HepG2 (cell line): Measurements from ENCODE around the gene ZMIZ1. TPM values are rescaled to one million over a fixed set of nuclear protein-coding genes. Genes with fewer than 3 reads are reported as not detected.

Experiments used
- ATAC-seq: fragments of 200-7000 bp; cut with Tn5 transposase; 3 replicates; pipeline ENCODE4 v1.9.1; 2020; ENCODE audit warnings: mild to moderate bottlenecking, moderate library complexity
- BruUV-seq: library from RNA; stranded (reverse); fragments of 400-500 nt; replicated peaks from 2 replicates; lab custom pipeline; 2021; lab: Mats Ljungman, UMichigan
- CTCF ChIA-PET: fragments of 300-600 bp; formaldehyde crosslinking; extraction: SDS; loops from one replicate; lab custom pipeline; 2021; ENCODE audit warnings: low total read pairs, inconsistent platforms, low intra/inter-chr PET ratio; lab: Yijun Ruan, JAX
- POLR2A ChIA-PET: fragments of 350-600 bp; sonication (Branson Sonifier 250); formaldehyde crosslinking; loops from one replicate; lab custom pipeline; 2020; ENCODE audit warnings: antibody characterized with exemption, inconsistent platforms; lab: Yijun Ruan, JAX
- DNase-seq: peaks from one replicate; pipeline ENCODE4 v3.0.0-alpha.2; 2015; ENCODE audit warnings: low spot score
- FAIRE-seq: peaks from 3 replicates; lab custom pipeline; 2011; peaks lifted over from hg19 to GRCh38; lab: Jason Lieb, UNC
- H2AFZ ChIP-seq: one replicate; pipeline ENCODE4 v1.6.1; 2011; ENCODE audit warnings: low read length, inconsistent platforms
- H3K27ac ChIP-seq: fragments of 300-600 bp; 3 replicates; pipeline ENCODE4 v1.8.0; 2011; ENCODE audit warnings: mixed run types, mild to moderate bottlenecking, mixed read lengths, low read length, inconsistent platforms; ENCODE audit not compliant: insufficient read depth; ENCODE audit errors: extremely low read length
- H3K27me3 ChIP-seq, 2 experiments: fragments of 200-600 bp in 1 of 2; 2 replicates in 1 of 2; 3 replicates in 1 of 2; pipeline versions ENCODE4 v1.6.0 to v1.8.0; 2011; ENCODE audit warnings: low read length in 2 of 2, mild to moderate bottlenecking in 2 of 2, moderate library complexity in 2 of 2, inconsistent platforms in 1 of 2; ENCODE audit not compliant: insufficient read depth in 2 of 2, control insufficient read depth in 1 of 2
- H3K36me3 ChIP-seq, 2 experiments: fragments of 200-600 bp in 1 of 2; replicated peaks in 1 of 2; 2 replicates in 1 of 2; 3 replicates in 1 of 2; pipeline versions ENCODE4 v1.5.1 to v1.8.0; 2011; ENCODE audit warnings: low read length in 2 of 2, inconsistent platforms in 1 of 2; ENCODE audit not compliant: insufficient read depth in 2 of 2, control insufficient read depth in 1 of 2
- H3K4me1 ChIP-seq: 2 replicates; pipeline ENCODE4 v1.5.1; 2012; ENCODE audit warnings: low read length, inconsistent platforms; ENCODE audit not compliant: insufficient read depth
- H3K4me2 ChIP-seq: 2 replicates; pipeline ENCODE4 v1.6.0; 2011; ENCODE audit warnings: low read depth, low read length, inconsistent platforms
- H3K4me3 ChIP-seq, 3 experiments: fragments of 200-600 bp in 1 of 3; sonication (generic), shearing (Covaris generic) in 1 of 3; replicated peaks in 1 of 3; 2 replicates each; pipeline ENCODE4 v1.5.1; 2011 to 2016; ENCODE audit warnings: low read length in 3 of 3, inconsistent platforms in 2 of 3, low read depth in 2 of 3, mild to moderate bottlenecking in 2 of 3, control low read depth in 1 of 3, mixed read lengths in 1 of 3; ENCODE audit not compliant: insufficient read depth in 1 of 3
- H3K79me2 ChIP-seq: one replicate; pipeline ENCODE4 v1.6.1; 2011; ENCODE audit warnings: low read length, inconsistent platforms; ENCODE audit not compliant: insufficient read depth
- H3K9ac ChIP-seq: 2 replicates; pipeline ENCODE4 v1.6.0; 2011; ENCODE audit warnings: mild to moderate bottlenecking, low read depth, low read length, inconsistent platforms; ENCODE audit not compliant: insufficient read depth
- H3K9me3 ChIP-seq: 2 replicates; pipeline ENCODE4 v1.5.1; 2012; ENCODE audit warnings: mild to moderate bottlenecking, low read length
- H4K20me1 ChIP-seq: 2 replicates; pipeline ENCODE4 v1.6.0; 2011; ENCODE audit warnings: inconsistent platforms, mild to moderate bottlenecking, low read length, moderate library complexity; ENCODE audit not compliant: insufficient read depth
- FOXK1 ChIP-seq: sonication (generic); formaldehyde crosslinking; IDR thresholded peaks from 2 replicates; pipeline ENCODE4 v1.4.0; 2020; ENCODE audit warnings: low read depth, missing genetic modification reagents, borderline replicate concordance
- GABPB1 ChIP-seq: IDR thresholded peaks from 2 replicates; pipeline ENCODE4 v1.6.1; 2016; ENCODE audit warnings: mild to moderate bottlenecking, missing genetic modification reagents, moderate library complexity, missing compliant biosample characterization
- IKZF4 ChIP-seq: sonication (generic); formaldehyde crosslinking; IDR thresholded peaks from 2 replicates; pipeline ENCODE4 v1.5.1; 2020; ENCODE audit warnings: borderline replicate concordance, mild to moderate bottlenecking, low read depth, missing genetic modification reagents; ENCODE audit errors: not compliant biosample characterization
- PRMT3 ChIP-seq: sonication (generic); formaldehyde crosslinking; IDR thresholded peaks from 2 replicates; pipeline ENCODE4 v1.8.1; 2022; ENCODE audit warnings: low read depth, mild to moderate bottlenecking, moderate library complexity, missing genetic modification reagents, borderline replicate concordance
- ZNF160 ChIP-seq: sonication (generic); formaldehyde crosslinking; IDR thresholded peaks from 2 replicates; pipeline ENCODE4 v1.8.0; 2022; ENCODE audit warnings: mild to moderate bottlenecking, inconsistent platforms, missing genetic modification reagents
- ZNF691 ChIP-seq: sonication (generic); formaldehyde crosslinking; IDR thresholded peaks from 2 replicates; pipeline ENCODE4 v1.4.0; 2020; ENCODE audit warnings: missing genetic modification reagents, low read depth, mild to moderate bottlenecking, borderline replicate concordance
- ZNF775 ChIP-seq: sonication (generic); formaldehyde crosslinking; IDR thresholded peaks from 2 replicates; pipeline ENCODE4 v1.4.0; 2020; ENCODE audit warnings: missing genetic modification reagents, mild to moderate bottlenecking, moderate library complexity, borderline replicate concordance
- WGBS: methylation state at CpG from one replicate; pipeline ENCODE4 v1.1.6; 2017; ENCODE audit warnings: low lambda C conversion rate; 5-methylcytosine and 5-hydroxymethylcytosine counted together
- in situ Hi-C: cut with HindIII; loops from 2 replicates; pipeline ENCODE4 v1.10.0; 2017; ENCODE audit warnings: low pct_unique_long_range_greater_than_20kb; ENCODE audit not compliant: extremely low pct_ligation_motif_present
- intact Hi-C: fragments of 100-400 bp; cut with micrococcal nuclease; formaldehyde crosslinking; loops from one replicate; pipeline ENCODE4 v1.10.0; 2022; ENCODE audit not compliant: unreplicated experiment
- polyA plus RNA-seq, 8 experiments: library from polyadenylated mRNA; depleted of rRNA in 3 of 8; stranded (reverse) in 7 of 8; unstranded in 1 of 8; fragments of >200 nt; fragmentation: Illumina TruSeq in 4 of 8; extraction: Trizol in 4 of 8; gene quantifications; 2 replicates each; pipeline versions ENCODE4 v1.2.1 to v1.2.3, GENCODE V29; 2011 to 2016; ENCODE audit warnings: low read depth in 4 of 8, missing spikeins in 1 of 8, mixed read lengths in 1 of 8; ENCODE audit not compliant: insufficient read depth in 1 of 8
- total RNA-seq, 5 experiments: library from RNA; depleted of rRNA; stranded (reverse); fragments of >200 nt; fragmentation: Illumina TruSeq; extraction: Trizol; gene quantifications; 2 replicates each; pipeline ENCODE4 v1.2.3, GENCODE V29; 2016; ENCODE audit warnings: low read depth in 1 of 5
- TF ChIP-seq, protein P1 (sequence below): IDR thresholded peaks from 2 replicates; pipeline ENCODE4 v1.6.1; 2016

The ZMIZ1 gene
- total and polyA plus RNA-seq, 2 of the 13 experiments (the other 11 are each of a cell fraction or from before 2014, with no cell fraction given): 5.3 to 10.2 TPM

GRCh38 chr10:79168210-79168609, 99.4 kb downstream of the ZMIZ1 start (continued):
- no peak for TF ChIP-seq ZNF160

DNA sequence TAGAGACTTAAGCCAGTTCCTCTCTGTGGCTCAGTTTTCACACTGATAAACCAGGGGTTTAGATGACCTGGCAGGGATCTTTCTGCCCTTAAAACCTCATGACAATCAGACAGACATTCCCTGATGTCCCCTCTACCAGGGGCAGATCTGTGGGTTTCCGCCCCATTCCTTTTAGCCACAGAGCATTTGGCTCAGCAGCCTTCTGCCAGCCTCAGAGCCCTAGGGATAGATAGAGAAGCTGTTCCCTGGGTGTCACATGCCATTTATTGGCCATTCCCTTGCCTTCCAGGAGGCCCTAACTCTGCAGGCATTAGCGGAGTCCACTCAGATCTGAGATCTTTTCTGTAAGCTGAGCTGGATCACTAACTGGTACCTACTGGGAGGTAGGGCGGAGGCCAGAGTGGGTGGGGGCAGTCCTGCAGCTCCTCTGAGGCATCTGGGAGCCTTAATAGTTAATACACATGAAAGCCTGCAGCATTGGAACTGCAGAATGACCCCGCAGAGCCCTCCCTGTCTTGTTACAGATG, 101.5 kb downstream of the ZMIZ1 start:
- intact Hi-C loops: no loop called here
- POLR2A ChIA-PET: no interaction called here
- ATAC-seq: no peak

More for the DNA sequence above, 101.5 kb downstream of the ZMIZ1 start:
- no peak overlapping the region for H3K9ac ChIP-seq
- peaks cover 16% of the 10 kb centered on the region for H3K4me1 ChIP-seq
- no peak overlapping the region for H2AFZ ChIP-seq
- in situ Hi-C loops: no loop called here
- H4K20me1 ChIP-seq: no peaks in the 10 kb centered on the region
- DNase-seq (no peak), FAIRE-seq (no peak)
- peaks cover 1% of the 10 kb centered on the region for H3K79me2 ChIP-seq
- CTCF ChIA-PET: no interaction called here
- peaks cover 37 to 86% of the 10 kb centered on the region in 2 experiments for H3K36me3 ChIP-seq
- TF ChIP-seq FOXK1 (CRISPR knock-in tag) (no peak), ZNF775 (CRISPR knock-in tag) (no peak), IKZF4 (CRISPR knock-in tag) (no peak), PRMT3 (CRISPR knock-in tag) (no peak), ZNF691 (CRISPR knock-in tag) (no peak), GABPB1 (no peak)
- TF ChIP-seq, protein P1, sequence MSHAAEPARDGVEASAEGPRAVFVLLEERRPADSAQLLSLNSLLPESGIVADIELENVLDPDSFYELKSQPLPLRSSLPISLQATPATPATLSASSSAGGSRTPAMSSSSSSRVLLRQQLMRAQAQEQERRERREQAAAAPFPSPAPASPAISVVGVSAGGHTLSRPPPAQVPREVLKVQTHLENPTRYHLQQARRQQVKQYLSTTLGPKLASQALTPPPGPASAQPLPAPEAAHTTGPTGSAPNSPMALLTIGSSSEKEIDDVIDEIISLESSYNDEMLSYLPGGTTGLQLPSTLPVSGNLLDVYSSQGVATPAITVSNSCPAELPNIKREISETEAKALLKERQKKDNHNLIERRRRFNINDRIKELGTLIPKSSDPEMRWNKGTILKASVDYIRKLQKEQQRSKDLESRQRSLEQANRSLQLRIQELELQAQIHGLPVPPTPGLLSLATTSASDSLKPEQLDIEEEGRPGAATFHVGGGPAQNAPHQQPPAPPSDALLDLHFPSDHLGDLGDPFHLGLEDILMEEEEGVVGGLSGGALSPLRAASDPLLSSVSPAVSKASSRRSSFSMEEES (CRISPR knock-in tag): no peak
- no peaks in the 10 kb centered on the region for H3K9me3 ChIP-seq
- no peak overlapping the region for H3K4me2 ChIP-seq
- 100% methylated on average over 2 of the region's 4 CpGs for WGBS
- H3K4me3 ChIP-seq: no peak overlapping the region
- no TSS peak for BruUV-seq
- H3K27me3 ChIP-seq: no peaks in the 10 kb centered on the region
- H3K27ac ChIP-seq: no peak overlapping the region
